Activated CD4-positive, CD25-positive, alpha-beta regulatory T cell treated with anti-CD3 and anti-CD28 coated beads, Interleukin-2, amount 50 U/mL, for 72 hours (primary cell): ENCODE data around the gene ABR.

Experiments
- DNase-seq: peaks from one replicate; pipeline ENCODE4 v3.0.0; 2021

Gene ABR

GRCh38 chr17:1179818-1180742 is at the start of gene ABR:
ABR (minus strand) TSS chr17:1179981; CDS start chr17:1179727, 254 bp downstream.
- DNase-seq: peak; percentile 55

- peak; percentile 40 for DNase-seq
Observed at GRCh38 chr17:1229349-1229899, 49.6 kb upstream of the ABR start.

GRCh38 chr17:1228781-1229348 is 49.1 kb upstream of the ABR start:
- no peak for DNase-seq

- no peak for DNase-seq
Observed at GRCh38 chr17:1227917-1228780, 48.4 kb upstream of the ABR start.

GRCh38 chr17:1227365-1227764 is 47.6 kb upstream of the ABR start:
- DNase-seq: no peak

- DNase-seq: no peak
Observed at GRCh38 chr17:1226308-1226707, 46.5 kb upstream of the ABR start.

- DNase-seq: no peak
Observed at GRCh38 chr17:1224330-1224729, 44.5 kb upstream of the ABR start.

- no peak for DNase-seq
Observed at GRCh38 chr17:1223662-1224061, 43.9 kb upstream of the ABR start.

- DNase-seq: no peak
Observed at GRCh38 chr17:1222321-1222720, 42.5 kb upstream of the ABR start.

- no peak for DNase-seq
Observed at GRCh38 chr17:1221209-1221608, 41.4 kb upstream of the ABR start.

GRCh38 chr17:1220346-1220745 is 40.6 kb upstream of the ABR start:
- DNase-seq: no peak

- no peak for DNase-seq
Observed at GRCh38 chr17:1217089-1217385, 37.3 kb upstream of the ABR start.

- no peak for DNase-seq
Observed at GRCh38 chr17:1216217-1217088, 36.7 kb upstream of the ABR start.

- DNase-seq: no peak
Observed at GRCh38 chr17:1212946-1213345, 33.2 kb upstream of the ABR start.

- no peak for DNase-seq
Observed at GRCh38 chr17:1211287-1211686, 31.5 kb upstream of the ABR start.

GRCh38 chr17:1208966-1209365 is 29.2 kb upstream of the ABR start:
- no peak for DNase-seq

- DNase-seq: no peak
Observed at GRCh38 chr17:1206026-1206777, 26.4 kb upstream of the ABR start.

- DNase-seq: no peak
Observed at GRCh38 chr17:1203967-1204291, 24.1 kb upstream of the ABR start.

GRCh38 chr17:1203111-1203966 is 23.6 kb upstream of the ABR start:
- DNase-seq: peak; percentile 62

- no peak for DNase-seq
Observed at GRCh38 chr17:1202291-1202690, 22.5 kb upstream of the ABR start.
